Neural cell (in vitro differentiated cells): ENCODE measurements around the gene RYR1. TPM values are rescaled to one million over a fixed set of nuclear protein-coding genes. Genes with fewer than 3 reads are reported as not detected.

Experiments
- H2AFZ ChIP-seq: fragments of 200-600, 300-800 bp; sonication (generic), shearing (Covaris generic); 2 replicates; pipeline ENCODE4 v1.6.0; 2014; ENCODE audit warnings: low read depth, mild to moderate bottlenecking, antibody characterized with exemption, low read length, moderate library complexity
- H3F3A ChIP-seq: fragments of 200-600 bp; shearing (Covaris generic); 2 replicates; pipeline ENCODE4 v1.6.1; 2016; ENCODE audit warnings: mild to moderate bottlenecking, moderate library complexity, mixed read lengths, antibody characterized with exemption, low read length; ENCODE audit not compliant: insufficient read depth, poor library complexity, severe bottlenecking
- H3K27ac ChIP-seq: fragments of 200-600, 300-800 bp; sonication (generic), shearing (Covaris generic); 2 replicates; pipeline ENCODE4 v1.5.1; 2014; ENCODE audit warnings: mild to moderate bottlenecking, low read length, moderate library complexity
- H3K27me3 ChIP-seq: fragments of 300-800, 200-600 bp; sonication (generic), shearing (Covaris generic); 2 replicates; pipeline ENCODE4 v1.6.0; 2014; ENCODE audit warnings: mild to moderate bottlenecking, low read depth, low read length, moderate library complexity; ENCODE audit not compliant: insufficient read depth
- H3K36me3 ChIP-seq: fragments of 300-800, 200-600 bp; sonication (generic), shearing (Covaris generic); 2 replicates; pipeline ENCODE4 v1.5.1; 2014; ENCODE audit warnings: mild to moderate bottlenecking, antibody characterized with exemption, low read length, moderate library complexity; ENCODE audit not compliant: insufficient read depth
- H3K4me2 ChIP-seq: fragments of 300-800, 200-600 bp; sonication (generic), shearing (Covaris generic); 2 replicates; pipeline ENCODE4 v1.6.0; 2014; ENCODE audit warnings: mild to moderate bottlenecking, low read length
- H3K4me3 ChIP-seq: fragments of 300-800, 200-600 bp; sonication (generic), shearing (Covaris generic); 2 replicates; pipeline ENCODE4 v1.5.1; 2014; ENCODE audit warnings: mild to moderate bottlenecking, low read length, moderate library complexity
- H3K79me2 ChIP-seq: fragments of 200-600 bp; shearing (Covaris generic); replicated peaks from 2 replicates; pipeline ENCODE4 v1.6.0; 2014; ENCODE audit warnings: mild to moderate bottlenecking, low read length, moderate library complexity; ENCODE audit not compliant: insufficient read depth
- H3K9ac ChIP-seq: fragments of 300-800, 200-600 bp; sonication (generic), shearing (Covaris generic); 2 replicates; pipeline ENCODE4 v1.6.1; 2016; ENCODE audit warnings: mild to moderate bottlenecking, low read length, mixed read lengths
- H3K9me2 ChIP-seq: fragments of 200-600 bp; shearing (Covaris generic); 2 replicates; pipeline ENCODE4 v1.6.1; 2016; ENCODE audit warnings: mild to moderate bottlenecking, low read length, mixed read lengths; ENCODE audit not compliant: insufficient read depth
- H3K9me3 ChIP-seq: fragments of 200-600, 300-800 bp; sonication (generic), shearing (Covaris generic); 2 replicates; pipeline ENCODE4 v1.6.1; 2016; ENCODE audit warnings: mild to moderate bottlenecking, mixed run types, low read length, moderate library complexity, mixed read lengths
- H4K20me1 ChIP-seq: fragments of 200-600 bp; shearing (Covaris generic); 2 replicates; pipeline ENCODE4 v1.6.1; 2016; ENCODE audit warnings: mild to moderate bottlenecking, mixed run types; ENCODE audit not compliant: insufficient read depth
- EP300 ChIP-seq: fragments of 450-650 bp; conservative IDR thresholded peaks from 2 replicates; pipeline ENCODE4 v1.6.1; 2014; ENCODE audit warnings: antibody characterized with exemption, mild to moderate bottlenecking, moderate library complexity; ENCODE audit not compliant: poor library complexity, severe bottlenecking
- EZH2 ChIP-seq: fragments of 200-600, 300-800 bp; shearing (Covaris generic), sonication (generic); IDR thresholded peaks from 2 replicates; pipeline ENCODE4 v1.6.1; 2014; ENCODE audit warnings: antibody characterized with exemption, low read length, borderline replicate concordance, mild to moderate bottlenecking; ENCODE audit not compliant: insufficient read depth, poor library complexity, severe bottlenecking
- MXI1 ChIP-seq: fragments of 450-650 bp; conservative IDR thresholded peaks from 2 replicates; pipeline ENCODE4 v1.6.1; 2014; ENCODE audit warnings: antibody characterized with exemption, mild to moderate bottlenecking; ENCODE audit not compliant: poor library complexity, severe bottlenecking
- POLR2AphosphoS5 ChIP-seq: IDR thresholded peaks from 2 replicates; pipeline ENCODE4 v1.6.1; 2012
- RAD21 ChIP-seq: fragments of 450-650 bp; conservative IDR thresholded peaks from 2 replicates; pipeline ENCODE4 v1.6.1; 2014; ENCODE audit warnings: antibody characterized with exemption, mild to moderate bottlenecking, moderate library complexity
- SMC3 ChIP-seq: fragments of 450-650 bp; conservative IDR thresholded peaks from 2 replicates; pipeline ENCODE4 v1.6.1; 2014; ENCODE audit warnings: antibody characterized with exemption, mild to moderate bottlenecking, moderate library complexity; ENCODE audit not compliant: poor library complexity
- TAF1 ChIP-seq: IDR thresholded peaks from 2 replicates; pipeline ENCODE4 v1.6.1; 2012; ENCODE audit warnings: low read depth
- polyA plus RNA-seq: library from polyadenylated mRNA; depleted of rRNA; stranded (reverse); fragments of >200 nt; gene quantifications from 2 replicates; pipeline ENCODE4 v1.2.3, GENCODE V29; 2014
- TF ChIP-seq, protein P1 (sequence below): fragments of 450-650 bp; IDR thresholded peaks from 2 replicates; pipeline ENCODE4 v1.5.1; 2014; ENCODE audit warnings: antibody characterized with exemption, mild to moderate bottlenecking, moderate library complexity; ENCODE audit not compliant: poor library complexity, severe bottlenecking
- TF ChIP-seq, protein P2 (sequence below): IDR thresholded peaks from 2 replicates; pipeline ENCODE4 v1.6.1; 2012; ENCODE audit warnings: borderline replicate concordance

The RYR1 gene
- polyA plus RNA-seq, 1 donor from 2014 or later, result 0.69 TPM

DNA sequence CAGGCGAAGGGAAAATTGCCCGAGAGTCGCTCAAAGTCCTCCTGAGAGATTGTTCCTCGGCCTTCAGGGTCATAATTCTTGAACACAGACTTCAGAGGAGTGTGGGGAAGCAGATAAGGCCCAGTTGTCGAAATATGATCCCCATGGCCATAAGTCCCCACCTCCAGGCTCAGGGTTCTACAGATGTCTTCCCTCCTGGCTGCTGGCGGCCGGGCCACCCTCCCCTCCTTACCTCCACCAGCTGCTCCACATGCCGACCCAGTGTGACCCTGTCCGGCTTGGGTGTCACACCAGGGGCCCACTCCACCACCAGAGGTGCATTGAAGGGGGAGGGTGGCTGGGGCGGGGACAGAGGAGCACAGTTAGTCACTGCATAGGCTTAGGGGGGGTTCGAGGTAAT lies 20.5 kb upstream of the RYR1 start:
- H3K36me3 ChIP-seq, result no peaks in the 10 kb centered on the region
- H3K27me3 ChIP-seq, result no peaks in the 10 kb centered on the region
- H2AFZ ChIP-seq, result no peak overlapping the region
- H3K79me2 ChIP-seq, result no peaks in the 10 kb centered on the region
- H3K4me3 ChIP-seq, result no peak overlapping the region
- no peak overlapping the region for H3K9ac ChIP-seq
- H3K9me3 ChIP-seq, result no peaks in the 10 kb centered on the region
- H3K9me2 ChIP-seq, result no peaks in the 10 kb centered on the region
- H3F3A ChIP-seq, result no peaks in the 10 kb centered on the region
- H3K27ac ChIP-seq, result no peak overlapping the region
- H3K4me2 ChIP-seq, result no peak overlapping the region
- TF ChIP-seq RAD21 (no peak), EZH2 (no peak), MXI1 (no peak), POLR2AphosphoS5 (no peak), SMC3 (no peak), EP300 (no peak), TAF1 (no peak)
- TF ChIP-seq, protein P1, sequence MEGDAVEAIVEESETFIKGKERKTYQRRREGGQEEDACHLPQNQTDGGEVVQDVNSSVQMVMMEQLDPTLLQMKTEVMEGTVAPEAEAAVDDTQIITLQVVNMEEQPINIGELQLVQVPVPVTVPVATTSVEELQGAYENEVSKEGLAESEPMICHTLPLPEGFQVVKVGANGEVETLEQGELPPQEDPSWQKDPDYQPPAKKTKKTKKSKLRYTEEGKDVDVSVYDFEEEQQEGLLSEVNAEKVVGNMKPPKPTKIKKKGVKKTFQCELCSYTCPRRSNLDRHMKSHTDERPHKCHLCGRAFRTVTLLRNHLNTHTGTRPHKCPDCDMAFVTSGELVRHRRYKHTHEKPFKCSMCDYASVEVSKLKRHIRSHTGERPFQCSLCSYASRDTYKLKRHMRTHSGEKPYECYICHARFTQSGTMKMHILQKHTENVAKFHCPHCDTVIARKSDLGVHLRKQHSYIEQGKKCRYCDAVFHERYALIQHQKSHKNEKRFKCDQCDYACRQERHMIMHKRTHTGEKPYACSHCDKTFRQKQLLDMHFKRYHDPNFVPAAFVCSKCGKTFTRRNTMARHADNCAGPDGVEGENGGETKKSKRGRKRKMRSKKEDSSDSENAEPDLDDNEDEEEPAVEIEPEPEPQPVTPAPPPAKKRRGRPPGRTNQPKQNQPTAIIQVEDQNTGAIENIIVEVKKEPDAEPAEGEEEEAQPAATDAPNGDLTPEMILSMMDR, result no peak
- TF ChIP-seq, protein P2, sequence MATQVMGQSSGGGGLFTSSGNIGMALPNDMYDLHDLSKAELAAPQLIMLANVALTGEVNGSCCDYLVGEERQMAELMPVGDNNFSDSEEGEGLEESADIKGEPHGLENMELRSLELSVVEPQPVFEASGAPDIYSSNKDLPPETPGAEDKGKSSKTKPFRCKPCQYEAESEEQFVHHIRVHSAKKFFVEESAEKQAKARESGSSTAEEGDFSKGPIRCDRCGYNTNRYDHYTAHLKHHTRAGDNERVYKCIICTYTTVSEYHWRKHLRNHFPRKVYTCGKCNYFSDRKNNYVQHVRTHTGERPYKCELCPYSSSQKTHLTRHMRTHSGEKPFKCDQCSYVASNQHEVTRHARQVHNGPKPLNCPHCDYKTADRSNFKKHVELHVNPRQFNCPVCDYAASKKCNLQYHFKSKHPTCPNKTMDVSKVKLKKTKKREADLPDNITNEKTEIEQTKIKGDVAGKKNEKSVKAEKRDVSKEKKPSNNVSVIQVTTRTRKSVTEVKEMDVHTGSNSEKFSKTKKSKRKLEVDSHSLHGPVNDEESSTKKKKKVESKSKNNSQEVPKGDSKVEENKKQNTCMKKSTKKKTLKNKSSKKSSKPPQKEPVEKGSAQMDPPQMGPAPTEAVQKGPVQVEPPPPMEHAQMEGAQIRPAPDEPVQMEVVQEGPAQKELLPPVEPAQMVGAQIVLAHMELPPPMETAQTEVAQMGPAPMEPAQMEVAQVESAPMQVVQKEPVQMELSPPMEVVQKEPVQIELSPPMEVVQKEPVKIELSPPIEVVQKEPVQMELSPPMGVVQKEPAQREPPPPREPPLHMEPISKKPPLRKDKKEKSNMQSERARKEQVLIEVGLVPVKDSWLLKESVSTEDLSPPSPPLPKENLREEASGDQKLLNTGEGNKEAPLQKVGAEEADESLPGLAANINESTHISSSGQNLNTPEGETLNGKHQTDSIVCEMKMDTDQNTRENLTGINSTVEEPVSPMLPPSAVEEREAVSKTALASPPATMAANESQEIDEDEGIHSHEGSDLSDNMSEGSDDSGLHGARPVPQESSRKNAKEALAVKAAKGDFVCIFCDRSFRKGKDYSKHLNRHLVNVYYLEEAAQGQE, result no peak
- H4K20me1 ChIP-seq, result no peaks in the 10 kb centered on the region

DNA sequence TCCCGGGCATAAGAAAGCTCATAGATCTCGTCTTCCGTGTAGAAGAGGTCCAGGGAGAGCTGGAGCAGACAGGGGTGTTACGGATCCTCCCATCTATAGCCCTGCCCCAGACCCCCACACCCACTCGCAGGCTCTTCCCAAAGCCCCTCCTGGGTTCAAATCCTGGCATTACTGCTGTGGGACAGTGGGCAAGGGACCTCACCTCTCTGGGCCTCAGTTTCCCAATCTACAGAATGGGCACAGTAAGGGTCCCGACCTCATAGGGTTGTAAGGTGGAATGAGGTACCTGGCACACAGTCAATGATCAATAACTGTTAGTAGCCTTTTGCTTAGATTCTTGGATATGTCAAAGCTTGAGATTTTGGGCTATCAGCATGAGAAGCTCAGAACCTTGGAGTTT lies 20.1 kb upstream of the RYR1 start:
- Histone ChIP-seq H3K36me3 (no peaks in the 10 kb centered on the region), H3K9me3 (no peaks in the 10 kb centered on the region), H3K9me2 (no peaks in the 10 kb centered on the region)

More for the DNA sequence above, 20.1 kb upstream of the RYR1 start:
- TF ChIP-seq POLR2AphosphoS5, result no peak
- no peak for TF ChIP-seq EZH2
- TF ChIP-seq, protein P1, result no peak
- TF ChIP-seq MXI1, result no peak
- TF ChIP-seq SMC3, result no peak
- no peak for TF ChIP-seq EP300
- no peak for TF ChIP-seq RAD21
- TF ChIP-seq, protein P2, result no peak
- no peak for TF ChIP-seq TAF1
- Histone ChIP-seq H3K27me3 (no peaks in the 10 kb centered on the region), H4K20me1 (no peaks in the 10 kb centered on the region), H3K27ac (no peak overlapping the region), H2AFZ (no peak overlapping the region), H3K4me2 (no peak overlapping the region), H3K4me3 (no peak overlapping the region), H3K79me2 (no peaks in the 10 kb centered on the region), H3K9ac (no peak overlapping the region), H3F3A (no peaks in the 10 kb centered on the region)
